PC-3 (cell line): ENCODE measurements around the gene WDFY4.

Source experiments
- EZH2 ChIP-seq: fragments of 300-600 bp; sonication (generic); IDR thresholded peaks from one replicate; pipeline ENCODE4 v1.6.1; 2017; ENCODE audit warnings: antibody characterized with exemption, mild to moderate bottlenecking, low read length; ENCODE audit not compliant: unreplicated experiment
- TF ChIP-seq, protein P1 (sequence below): fragments of 300-600 bp; sonication (generic); conservative IDR thresholded peaks from 2 replicates; pipeline ENCODE4 v1.5.1; 2017; ENCODE audit warnings: antibody characterized with exemption, low read depth, mild to moderate bottlenecking, low read length

DNA sequence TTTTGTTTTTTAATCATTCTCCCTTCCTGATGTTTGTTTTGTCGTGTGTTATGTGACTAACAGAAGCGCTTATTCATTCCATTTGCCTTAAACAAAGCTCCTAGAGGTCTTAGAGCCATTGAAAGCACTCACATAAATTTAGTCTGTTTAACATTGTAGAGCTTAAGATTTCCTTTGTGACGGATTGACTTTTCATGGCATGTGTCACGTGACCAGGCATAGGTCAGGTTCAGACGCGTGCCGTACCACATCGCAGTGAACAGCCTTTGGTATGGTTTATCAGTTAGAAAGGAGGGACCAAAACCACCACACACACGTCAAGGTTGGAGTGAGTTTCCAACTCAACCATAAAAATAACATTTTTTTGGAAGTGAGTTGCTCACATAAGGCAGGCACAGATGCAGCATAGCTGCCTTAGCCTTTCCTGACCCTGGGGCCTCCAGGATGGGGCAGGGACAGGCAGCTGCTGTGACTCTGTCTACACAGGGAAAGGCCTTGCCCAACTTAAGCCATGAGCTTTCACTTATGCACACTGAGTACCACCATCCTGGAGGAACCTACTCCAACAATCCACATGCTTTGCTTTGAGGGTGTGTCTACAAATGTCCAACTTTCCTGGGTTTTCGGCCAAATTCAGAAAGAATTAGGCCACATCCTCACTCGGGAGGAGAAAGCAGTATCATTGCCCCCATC lies 55.5 kb downstream of the WDFY4 start:
- TF ChIP-seq, protein P1, sequence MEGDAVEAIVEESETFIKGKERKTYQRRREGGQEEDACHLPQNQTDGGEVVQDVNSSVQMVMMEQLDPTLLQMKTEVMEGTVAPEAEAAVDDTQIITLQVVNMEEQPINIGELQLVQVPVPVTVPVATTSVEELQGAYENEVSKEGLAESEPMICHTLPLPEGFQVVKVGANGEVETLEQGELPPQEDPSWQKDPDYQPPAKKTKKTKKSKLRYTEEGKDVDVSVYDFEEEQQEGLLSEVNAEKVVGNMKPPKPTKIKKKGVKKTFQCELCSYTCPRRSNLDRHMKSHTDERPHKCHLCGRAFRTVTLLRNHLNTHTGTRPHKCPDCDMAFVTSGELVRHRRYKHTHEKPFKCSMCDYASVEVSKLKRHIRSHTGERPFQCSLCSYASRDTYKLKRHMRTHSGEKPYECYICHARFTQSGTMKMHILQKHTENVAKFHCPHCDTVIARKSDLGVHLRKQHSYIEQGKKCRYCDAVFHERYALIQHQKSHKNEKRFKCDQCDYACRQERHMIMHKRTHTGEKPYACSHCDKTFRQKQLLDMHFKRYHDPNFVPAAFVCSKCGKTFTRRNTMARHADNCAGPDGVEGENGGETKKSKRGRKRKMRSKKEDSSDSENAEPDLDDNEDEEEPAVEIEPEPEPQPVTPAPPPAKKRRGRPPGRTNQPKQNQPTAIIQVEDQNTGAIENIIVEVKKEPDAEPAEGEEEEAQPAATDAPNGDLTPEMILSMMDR: no peak
- TF ChIP-seq EZH2: no peak
